M059J (cell line): Measurements from ENCODE around the gene GNPTG. TPM values are rescaled to one million over a fixed set of nuclear protein-coding genes. Genes with fewer than 3 reads are reported as not detected.

ENCODE experiments used
- DNase-seq: peaks from one replicate; pipeline ENCODE4 v3.0.0-alpha.2; 2012; ENCODE audit warnings: low read depth
- total RNA-seq: library from RNA; depleted of rRNA; stranded (reverse); fragments of >200 nt; shearing (Covaris generic); gene quantifications from 2 replicates; pipeline ENCODE4 v1.2.3, GENCODE V29; 2014; rRNA removed

GNPTG gene
- 43.8 and 50.1 TPM in 2 replicates for total RNA-seq

DNA sequence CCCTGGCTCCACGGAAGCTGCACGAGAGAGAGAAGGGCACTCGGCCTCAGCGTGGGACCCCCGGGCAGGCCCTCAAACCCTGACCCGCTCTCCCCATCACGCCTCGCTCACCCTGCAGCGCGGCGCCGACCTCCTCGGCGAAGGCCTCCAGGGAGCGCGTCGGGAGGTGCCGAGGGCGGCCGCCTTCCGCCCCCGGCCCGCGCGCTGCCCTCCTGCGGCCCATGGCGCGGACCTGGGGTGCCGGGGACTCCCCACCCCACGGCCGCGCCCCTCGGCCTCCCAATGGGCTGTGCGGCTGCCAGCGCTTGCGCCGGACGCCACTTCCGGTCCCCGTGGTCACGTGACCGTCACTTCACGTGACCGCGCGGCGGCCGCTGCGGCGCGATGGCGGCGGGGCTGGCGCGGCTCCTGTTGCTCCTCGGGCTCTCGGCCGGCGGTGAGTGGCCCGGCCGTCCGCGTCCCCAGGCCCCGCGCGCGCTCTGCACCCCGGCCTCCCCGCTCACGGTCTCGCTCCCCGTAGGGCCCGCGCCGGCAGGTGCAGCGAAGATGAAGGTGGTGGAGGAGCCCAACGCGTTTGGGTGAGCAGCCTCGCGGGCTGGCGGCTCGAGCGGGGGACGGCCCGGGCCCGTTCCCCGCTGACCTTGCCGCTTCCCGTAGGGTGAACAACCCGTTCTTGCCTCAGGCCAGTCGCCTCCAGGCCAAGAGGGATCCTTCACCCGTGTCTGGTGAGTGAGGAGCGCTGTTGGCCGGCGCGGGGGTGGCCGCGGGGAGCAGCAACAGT, at the start of gene GNPTG, which contains the start of gene TSR3:
TSS of gene GNPTG (plus strand) at position 350 of the 781 bp plus-strand sequence. CDS start at position 385, 35 bp downstream.
TSS of gene TSR3 (minus strand) at position 297 of the 781 bp plus-strand sequence. CDS start at position 223, 74 bp downstream.
- peak; percentile 83 for DNase-seq

GRCh38 chr16:1305823-1306222, 45.9 kb upstream of the GNPTG start:
- no peak for DNase-seq

GRCh38 chr16:1306334-1306733, 45.4 kb upstream of the GNPTG start:
- no peak for DNase-seq

DNA sequence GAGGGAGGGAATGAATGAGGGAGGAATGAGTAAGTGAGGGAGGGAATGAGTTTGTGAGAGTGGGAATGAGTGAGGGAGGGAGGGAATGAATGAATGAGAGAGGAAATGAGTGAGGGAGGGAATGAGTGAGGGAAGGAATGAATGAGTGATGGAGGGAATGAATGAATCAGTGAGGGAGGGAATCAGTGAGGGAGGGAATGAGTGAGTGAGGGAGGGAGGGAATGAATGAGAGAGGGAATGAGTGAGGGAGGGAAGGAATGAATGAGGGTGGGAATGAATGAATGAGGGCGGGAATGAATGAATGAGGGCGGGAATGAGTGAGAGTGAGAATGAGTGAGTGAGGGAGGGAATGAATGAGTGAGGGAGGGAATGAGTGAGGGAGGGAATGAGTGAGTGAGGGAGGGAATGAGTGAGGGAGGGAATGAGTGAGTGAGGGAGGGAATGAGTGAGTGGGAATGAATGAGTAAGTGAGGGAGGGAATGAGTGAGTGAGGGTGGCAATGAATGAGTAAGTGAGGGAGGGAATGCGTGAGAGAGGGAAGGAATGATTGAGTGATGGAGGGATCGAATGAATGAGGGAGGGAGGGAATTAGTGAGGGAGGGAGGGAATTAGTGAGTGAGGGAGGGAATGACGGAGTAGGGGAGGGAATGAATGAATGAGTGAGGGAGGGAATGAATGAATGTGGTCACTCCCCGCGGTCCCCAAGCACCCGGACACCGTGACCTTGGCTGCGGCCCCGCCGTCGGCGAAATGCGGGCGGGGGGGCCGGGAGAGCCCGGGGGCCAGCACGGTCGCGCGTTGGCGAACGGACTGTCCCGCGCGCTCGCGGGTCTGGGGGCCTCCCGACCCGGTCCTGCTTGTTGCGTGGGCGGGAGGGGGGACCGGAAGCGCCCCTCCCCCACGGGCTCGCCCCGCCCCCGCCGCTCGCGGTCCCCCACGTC, 43.4 kb upstream of the GNPTG start:
- peak; percentile 65 for DNase-seq

GRCh38 chr16:1308977-1309885, 42.5 kb upstream of the GNPTG start, which contains the start of gene UBE2I:
TSS of gene UBE2I (plus strand) at chr16:1309636. CDS start at chr16:1314031, 4,395 bp downstream.
- DNase-seq: peak; percentile 91

DNA sequence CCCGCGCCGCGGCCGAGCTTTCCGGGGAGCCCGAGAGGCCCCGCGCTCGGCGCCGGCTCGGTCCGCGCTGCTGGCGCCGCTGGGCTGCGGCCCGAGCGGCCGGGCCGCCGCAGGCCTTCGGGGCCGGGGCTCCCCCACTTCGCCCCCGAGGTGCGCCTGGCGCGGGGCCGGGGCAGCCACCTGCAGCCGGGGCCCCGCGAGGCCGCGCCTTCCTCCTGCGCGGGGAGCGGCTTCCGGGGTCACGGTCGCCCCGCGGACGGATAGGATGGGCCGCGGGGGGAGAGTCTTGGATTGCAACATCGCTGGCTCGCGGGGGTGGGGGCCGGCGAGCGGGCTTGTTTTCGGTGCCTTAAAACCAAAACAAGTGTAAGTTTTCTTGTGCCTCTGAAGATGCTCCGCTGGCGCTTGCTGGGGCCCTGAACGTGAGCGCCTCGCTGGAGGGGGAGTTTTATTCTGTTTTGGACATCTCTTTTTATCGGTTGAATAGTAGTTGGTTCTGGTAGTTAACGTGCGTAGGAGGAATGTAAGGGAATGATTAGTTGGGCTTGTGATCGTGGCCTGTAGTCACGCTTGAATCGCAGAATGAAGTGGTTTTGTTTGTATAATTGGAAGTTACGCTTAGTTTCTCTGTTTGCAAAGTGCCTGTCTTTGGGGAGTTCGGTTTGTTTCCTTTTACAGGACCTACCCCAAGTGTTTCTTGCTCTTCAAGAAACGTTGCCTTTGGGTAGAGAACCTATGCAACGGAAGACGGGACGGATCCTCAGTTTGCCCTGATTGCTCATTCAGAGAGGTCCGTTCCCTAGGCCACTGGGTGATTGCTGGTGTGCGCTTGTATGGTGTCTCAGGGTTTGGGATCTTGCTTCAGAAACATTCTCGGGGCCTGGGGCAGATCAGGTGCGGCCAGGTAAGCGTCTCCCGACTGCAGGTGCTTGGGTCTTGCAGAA, 41.6 kb upstream of the GNPTG start:
- peak; percentile 39 for DNase-seq

DNA sequence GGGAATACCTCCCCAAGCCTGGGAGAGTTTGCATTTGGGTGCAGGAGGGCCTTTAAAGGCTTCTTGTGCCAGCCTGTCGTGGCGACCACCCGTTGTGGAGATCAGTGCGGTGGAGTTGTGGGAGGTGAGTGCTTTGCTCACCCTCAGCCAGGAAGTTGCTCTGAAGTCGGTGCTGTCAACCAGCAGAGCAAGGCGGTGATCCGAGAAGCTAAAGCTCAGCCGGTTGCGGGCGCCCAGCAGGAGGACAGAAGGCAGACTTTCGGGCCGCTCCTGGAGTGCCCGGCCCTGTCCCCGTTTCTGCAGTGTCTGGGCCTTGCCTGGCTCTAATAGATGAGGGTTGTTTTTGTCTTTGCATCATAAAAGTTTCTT, 40.9 kb upstream of the GNPTG start:
- no peak for DNase-seq

- DNase-seq: no peak
These were observed 40.5 kb upstream of the GNPTG start for GRCh38 chr16:1311212-1311737.

DNA sequence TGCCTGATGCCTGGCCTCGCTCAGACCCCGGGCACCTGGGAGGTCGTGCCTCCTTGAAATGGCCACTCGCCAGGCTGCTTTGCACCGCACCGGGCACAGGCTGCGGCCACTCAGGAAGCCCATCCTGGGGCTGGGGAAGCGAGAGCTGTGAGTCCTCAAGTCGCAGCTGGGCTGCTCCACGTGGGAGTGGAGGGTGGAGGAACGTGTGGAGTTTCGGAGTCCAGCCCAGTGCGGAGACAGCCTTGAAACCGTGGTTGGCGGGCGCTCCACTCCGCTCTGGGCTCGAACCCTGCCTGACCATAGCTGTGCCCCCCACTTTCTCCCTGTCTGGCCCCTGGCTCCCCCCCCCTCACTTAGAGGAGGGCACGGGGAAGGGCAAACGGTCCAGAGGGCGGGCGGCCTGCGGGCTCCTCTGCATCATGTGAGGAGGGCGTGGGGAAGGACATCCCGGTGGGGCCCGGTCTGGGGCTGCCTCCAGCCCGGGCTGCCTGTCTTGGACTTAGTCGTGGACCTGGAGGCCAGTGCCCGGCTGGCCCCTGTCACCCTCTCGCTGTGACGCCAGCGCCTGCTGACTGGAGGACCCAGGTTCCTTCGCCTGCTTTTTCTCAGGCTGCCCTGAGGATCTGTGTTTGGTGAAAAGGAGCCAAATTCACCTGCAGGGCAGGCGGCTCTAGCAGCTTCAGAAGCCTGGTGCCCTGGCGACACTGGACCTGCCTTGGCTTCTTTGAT, 39.8 kb upstream of the GNPTG start:
- no peak for DNase-seq

DNA sequence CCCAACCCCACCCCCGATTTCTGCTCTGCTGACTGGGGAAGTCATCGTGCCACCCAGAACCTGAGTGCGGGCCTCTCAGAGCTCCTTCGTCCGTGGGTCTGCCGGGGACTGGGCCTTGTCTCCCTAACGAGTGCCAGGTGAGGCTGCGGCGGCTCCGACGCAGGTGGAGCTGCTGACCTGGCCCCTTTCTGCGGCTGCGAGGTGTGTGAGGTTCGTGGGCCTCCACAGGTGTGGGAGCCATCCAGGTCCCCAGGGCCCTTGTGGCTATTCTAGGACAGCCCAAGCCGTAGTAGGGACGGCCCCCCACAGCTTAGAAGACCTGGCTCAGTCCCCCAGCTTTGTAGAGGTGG, 39.3 kb upstream of the GNPTG start:
- DNase-seq: no peak

DNA sequence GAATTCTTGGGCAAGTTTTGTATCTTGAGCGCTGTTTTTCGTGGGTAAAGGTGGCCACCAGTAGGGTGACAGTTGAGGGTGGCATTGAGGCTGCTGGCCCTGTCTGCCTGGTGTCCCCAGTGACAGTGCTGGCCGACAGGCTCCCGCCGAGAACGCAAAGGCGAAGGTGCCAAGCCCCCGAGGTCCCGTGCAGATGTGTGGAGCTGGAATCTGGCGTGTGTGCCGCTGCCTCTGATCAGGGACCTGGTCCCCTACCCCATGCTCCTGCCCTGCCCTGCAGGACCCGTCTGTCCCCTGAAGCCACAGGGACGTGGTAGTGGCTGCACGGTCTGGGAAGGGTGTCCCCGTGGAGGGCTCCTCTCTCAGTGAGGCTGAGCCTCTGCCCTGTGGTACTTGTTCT, 38.8 kb upstream of the GNPTG start:
- no peak for DNase-seq

- no peak for DNase-seq
These were observed 37.9 kb upstream of the GNPTG start for GRCh38 chr16:1313721-1314369.

- DNase-seq: no peak
These were observed 37.2 kb upstream of the GNPTG start for GRCh38 chr16:1314399-1315068.

DNA sequence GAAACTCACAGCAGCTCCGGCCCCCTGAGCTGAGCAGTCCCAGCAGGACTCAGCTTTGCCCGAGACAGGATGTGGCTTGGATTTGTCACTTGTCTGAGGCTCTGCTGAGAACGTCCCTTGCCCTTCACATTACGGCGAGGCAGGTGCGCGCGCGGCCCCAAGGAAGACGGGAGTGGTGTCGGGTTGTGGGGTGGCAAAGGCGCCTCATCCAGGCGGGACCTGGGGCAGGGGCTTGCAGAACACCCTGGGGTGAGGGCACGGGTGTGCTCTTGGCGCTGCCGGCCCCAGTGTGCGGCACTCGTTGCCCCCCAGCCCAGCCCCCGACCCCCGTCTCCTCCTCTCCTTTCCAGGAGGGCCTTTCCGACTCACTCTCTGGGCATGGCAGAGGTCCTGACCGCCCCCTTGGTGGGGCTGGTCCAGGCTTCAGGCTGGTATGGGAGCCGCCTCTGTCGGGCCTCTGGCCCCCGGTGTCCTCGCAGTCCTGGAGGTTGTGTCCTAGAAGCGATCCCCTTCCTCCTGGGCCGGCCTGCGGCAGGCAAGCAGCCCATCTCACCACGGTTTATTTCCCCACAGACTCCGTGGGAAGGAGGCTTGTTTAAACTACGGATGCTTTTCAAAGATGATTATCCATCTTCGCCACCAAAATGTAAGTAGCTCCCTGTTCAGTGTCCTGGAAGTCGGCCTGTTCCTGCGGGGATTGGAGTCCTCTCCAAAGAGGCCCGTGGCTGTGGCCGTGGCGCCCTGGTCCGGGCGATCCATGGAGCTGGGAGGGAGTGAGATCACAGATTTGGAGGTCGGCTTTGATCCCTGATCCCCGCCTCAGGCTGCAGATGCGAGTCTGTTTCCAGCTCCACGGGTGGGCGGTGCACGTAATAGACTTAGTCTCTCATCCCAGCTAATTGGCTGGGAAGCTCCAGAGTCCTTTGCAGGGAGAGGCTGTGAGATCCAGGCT, 36.4 kb upstream of the GNPTG start:
- DNase-seq: no peak

DNA sequence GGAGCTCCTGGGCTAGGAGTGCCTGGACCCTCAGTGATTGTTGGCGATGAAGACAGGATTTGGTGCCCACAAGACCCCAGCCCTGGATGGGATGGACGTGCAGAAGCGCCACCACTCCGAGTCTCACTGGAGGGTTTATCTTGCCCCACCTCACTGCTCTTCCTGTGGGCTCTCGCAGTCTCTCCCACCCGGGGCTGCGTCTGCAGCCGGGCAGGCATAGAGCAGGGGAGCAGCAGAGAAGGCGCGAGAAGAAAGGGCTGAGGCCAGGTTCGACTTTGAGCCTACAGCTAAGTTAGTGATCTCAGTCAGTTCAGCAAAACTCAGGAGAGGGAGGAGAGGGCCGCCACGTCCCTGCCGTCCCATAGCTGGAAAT, 35.7 kb upstream of the GNPTG start:
- DNase-seq: no peak

DNA sequence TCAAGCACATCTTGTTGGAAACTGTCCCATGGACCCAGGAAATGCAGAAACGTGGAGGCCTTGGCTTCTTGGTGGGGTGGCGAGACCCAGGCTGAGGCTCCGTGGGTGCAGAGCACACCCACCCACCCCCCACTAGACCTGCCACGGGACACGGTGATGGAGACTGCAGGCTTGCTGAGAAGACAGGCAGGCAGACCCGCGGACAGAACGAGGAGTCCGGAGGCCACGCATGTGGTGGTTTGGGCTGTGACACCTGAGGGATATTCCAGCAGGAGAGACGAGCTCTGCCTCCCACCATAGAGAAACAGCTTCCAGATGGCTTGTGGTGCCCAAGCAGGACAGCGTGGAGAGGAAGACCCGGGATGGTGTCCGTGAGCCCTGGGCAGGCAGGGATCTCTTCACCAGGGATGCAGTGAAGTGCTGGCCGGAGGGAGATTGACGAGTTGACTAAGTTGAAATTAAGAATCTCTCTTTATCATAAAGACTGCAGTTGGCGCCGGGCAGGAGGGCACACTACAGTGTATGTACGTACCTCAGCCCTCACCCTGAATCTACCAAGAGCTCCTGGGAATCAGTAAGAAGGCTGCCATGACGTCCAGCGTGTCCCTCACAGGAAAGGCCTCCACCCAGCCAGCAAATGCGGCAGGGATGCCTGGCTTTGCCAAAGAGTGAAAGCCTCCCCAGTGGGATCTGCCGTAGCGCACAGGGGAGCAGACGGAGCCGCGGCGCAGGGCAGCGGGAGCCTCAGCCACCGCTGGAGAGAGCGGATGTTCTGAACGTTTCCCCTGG, 34.1 kb upstream of the GNPTG start:
- no peak for DNase-seq

DNA sequence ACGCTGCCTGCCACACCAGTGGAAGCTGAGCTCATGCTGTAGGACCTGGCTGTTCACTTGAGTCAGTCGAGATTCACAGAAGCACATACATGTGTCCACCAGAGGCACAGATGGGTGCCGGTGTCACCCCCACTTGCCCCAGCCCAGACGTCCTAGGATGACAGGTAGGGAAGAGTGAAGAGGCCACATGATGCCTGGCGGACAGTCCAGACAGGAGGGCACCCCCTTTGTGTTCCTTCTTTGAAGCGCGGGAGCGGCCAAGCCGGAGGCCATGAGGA, 33.5 kb upstream of the GNPTG start:
- no peak for DNase-seq
